ENCODE results near the gene FOXR1. TPM values are rescaled to one million over a fixed set of nuclear protein-coding genes. Genes with fewer than 3 reads are reported as not detected.
A peak's percentile ranks its signal among the peaks of the same experiment; 100 is the strongest.

The FOXR1 gene
- total and polyA plus RNA-seq, 2 of the 8 experiments (the other 6 are each of a cell fraction or from before 2014, with no cell fraction given), result not detected

GRCh38 chr11:119015054-119015611 lies 43.6 kb downstream of the FOXR1 start:
- Histone ChIP-seq H3K14ac (ENCODE audit: insufficient read length) (no peak overlapping the region), H3K36me3 (ENCODE audit: control insufficient read depth in 2 of 4, insufficient read depth in 4 of 4, low read length in 3 of 4) (peaks cover 27 to 71% (median 51%) of the 10 kb centered on the region in 4 experiments), H4K5ac (ENCODE audit: insufficient read length, low read depth, low read length) (no peak overlapping the region), H2BK15ac (ENCODE audit: low read length) (no peak overlapping the region), H4K91ac (replicated peaks; ENCODE audit: insufficient read length, low read length) (no peak overlapping the region), H3K4me3 (ENCODE audit: extremely low read depth in 1 of 4, insufficient read depth in 2 of 4, low read depth in 3 of 4, low read length in 4 of 4) (no peak overlapping the region), H3K23ac (ENCODE audit: insufficient read length) (no peak overlapping the region), H2BK12ac (ENCODE audit: low read depth, low read length) (no peak overlapping the region), H3K18ac (ENCODE audit: extremely low read depth, low read length) (no peak overlapping the region), H3K27ac (ENCODE audit: low read depth, low read length) (no peak overlapping the region), H3K9ac (replicated peaks in 1 of 4; ENCODE audit: extremely low read depth in 1 of 4, low read depth in 3 of 4, low read length in 3 of 4) (no peak overlapping the region), H3K4me1 (replicated peaks in 1 of 4; ENCODE audit: control insufficient read depth in 3 of 4, insufficient read depth in 4 of 4, low read length in 3 of 4) (peaks cover 0 to 8% (median 2%) of the 10 kb centered on the region in 4 experiments; a peak in 4 of 7 replicates), H3K4ac (replicated peaks; ENCODE audit: insufficient read length, low read depth, low read length) (no peak overlapping the region), H2AK5ac (ENCODE audit: low read depth, low read length) (no peak overlapping the region), H2BK20ac (ENCODE audit: low read length) (no peak overlapping the region), H4K8ac (ENCODE audit: extremely low read depth, insufficient read depth, low read length) (0 out of 2 replicates have a peak overlapping the region, but pooled peaks have one; percentile 73), H3K27me3 (replicated peaks in 1 of 4; ENCODE audit: control insufficient read depth in 3 of 4, extremely low read depth in 1 of 4, insufficient read depth in 3 of 4, low read length in 3 of 4) (no peaks in the 10 kb centered on the region), H2AFZ (ENCODE audit: low read length) (no peak overlapping the region), H3K56ac (replicated peaks; ENCODE audit: insufficient read length, low read depth, low read length) (no peak overlapping the region), H4K20me1 (replicated peaks in 1 of 2; ENCODE audit: control insufficient read depth in 1 of 2, insufficient read depth in 2 of 2, low read length in 2 of 2) (peaks cover 3 to 7% of the 10 kb centered on the region in 2 experiments), H3K79me1 (ENCODE audit: low read depth, low read length) (peaks cover 3% of the 10 kb centered on the region), H3K79me2 (ENCODE audit: control insufficient read depth in 1 of 2, insufficient read depth in 2 of 2, low read length in 2 of 2) (peaks cover 14 to 39% of the 10 kb centered on the region in 2 experiments; a peak in 3 of 4 replicates), H3K9me3 (ENCODE audit: insufficient read depth in 2 of 2, low read depth in 1 of 2, low read length in 1 of 2) (no peaks in the 10 kb centered on the region), H3K4me2 (ENCODE audit: insufficient read depth in 1 of 2, low read depth in 2 of 2, low read length in 2 of 2) (no peak overlapping the region; a peak in 1 of 4 replicates), H2BK5ac (ENCODE audit: low read depth, low read length) (no peak overlapping the region), H3K23me2 (ENCODE audit: low read depth, low read length) (no peaks in the 10 kb centered on the region; the same call in 1 of the 2 replicates), H2BK120ac (replicated peaks; ENCODE audit: low read depth, low read length) (no peak overlapping the region)
- no peak for FAIRE-seq
- CTCF ChIA-PET (ENCODE audit: partially characterized antibody), result interaction anchor here (0.6 to 1.8 kb wide), 12 partner anchors 8 to 832 kb away, joined by 3 to 5 read pairs (median 3); no protein-coding TSS in a partner anchor
- POLR2A ChIA-PET (ENCODE audit: partially characterized antibody), result interaction anchor here (0.6 to 18.5 kb wide), 18 partner anchors 12 to 223 kb away, joined by 3 to 264 read pairs (median 4); partner anchors contain the start of genes C2CD2L, CENATAC, DPAGT1 and HMBS
- no peak for DNase-seq (ENCODE audit: low read depth in 1 of 2, low spot score in 2 of 2)
- 85% methylated on average over 8 of the region's 8 CpGs; no CpG with 5 or more reads in 1 of the 2 experiments for WGBS, 2 experiments (ENCODE audit: extremely low coverage in 1 of 2, insufficient coverage in 1 of 2, insufficient read length in 1 of 2, insufficient replicate concordance in 2 of 2, low coverage in 1 of 2, low lambda C conversion rate in 2 of 2, missing lambda C conversion rate in 1 of 2)
- TF ChIP-seq POLR2A (IDR thresholded peaks at IDR 0.05; ENCODE audit: control extremely low read depth in 1 of 2, low read depth in 2 of 2, low read length in 2 of 2) (peak; percentile 60 to 78), ATF2 (IDR thresholded peaks at IDR 0.05; ENCODE audit: low read length) (peak; percentile 75; the same call in 1 of the 2 replicates), CTCF (IDR thresholded peaks at IDR 0.05; ENCODE audit: control extremely low read depth in 1 of 3, insufficient read depth in 1 of 3, low read depth in 1 of 3, low read length in 3 of 3) (peak in 2 of 3 experiments; percentile 25 to 26; a peak in 2 of 4 replicates), CBX5 (IDR thresholded peaks at IDR 0.05; ENCODE audit: low read depth, low read length) (no peak), KDM1A (IDR thresholded peaks at IDR 0.05; ENCODE audit: borderline replicate concordance, low read length) (0 out of 2 replicates have a peak, but pooled peaks have one; percentile 43), YY1 (IDR thresholded peaks at IDR 0.05; ENCODE audit: low read depth, low read length) (peak; percentile 64), ZNF274 (IDR thresholded peaks at IDR 0.05; ENCODE audit: borderline replicate concordance, extremely low read depth, low read length) (no peak), NRF1 (IDR thresholded peaks at IDR 0.05; ENCODE audit: low read depth, low read length) (no peak)

Data from H1 (cell line).